HEK293 (cell line): ENCODE data around the gene CLNK.

ENCODE experiments used
- CTCF ChIA-PET: fragments of 350-600 bp; formaldehyde crosslinking; extraction: SDS; loops from one replicate; lab custom pipeline; 2021; ENCODE audit warnings: antibody characterized with exemption; lab: Yijun Ruan, JAX
- POLR2A ChIA-PET: fragments of 300-600 bp; formaldehyde crosslinking; extraction: SDS; loops from one replicate; lab custom pipeline; 2020; ENCODE audit warnings: antibody characterized with exemption, inconsistent platforms; lab: Yijun Ruan, JAX
- H3K27ac ChIP-seq: fragments of 200-500 bp; sonication (Bioruptor generic); 2 replicates; pipeline ENCODE4 v1.5.1; 2014; ENCODE audit warnings: low read depth, low read length, control low read depth, inconsistent platforms; ENCODE audit errors: extremely low read depth
- H3K36me3 ChIP-seq, 2 experiments: fragments of 200-500 bp in 1 of 2; sonication (Bioruptor generic) in 1 of 2; 1 replicate in 1 of 2; 2 replicates in 1 of 2; pipeline ENCODE4 v1.5.1; 2014 to 2017; ENCODE audit warnings: inconsistent platforms in 2 of 2, low read length in 2 of 2; ENCODE audit not compliant: control insufficient read depth in 2 of 2, insufficient read depth in 1 of 2
- H3K4me1 ChIP-seq: fragments of 200-500 bp; sonication (Bioruptor generic); 2 replicates; pipeline ENCODE4 v1.5.1; 2014; ENCODE audit warnings: mild to moderate bottlenecking, low read length, inconsistent platforms; ENCODE audit not compliant: control insufficient read depth, insufficient read depth
- H3K4me3 ChIP-seq: 2 replicates; pipeline ENCODE4 v1.5.1; 2011; ENCODE audit warnings: low read depth, mild to moderate bottlenecking, control low read depth, low read length, moderate library complexity
- H3K9me3 ChIP-seq: fragments of 200-500 bp; sonication (Bioruptor generic); 2 replicates; pipeline ENCODE4 v1.5.1; 2014; ENCODE audit warnings: low read depth, low read length, inconsistent platforms; ENCODE audit not compliant: control insufficient read depth, insufficient read depth
- IKZF3 ChIP-seq: fragments of 450-650 bp; IDR thresholded peaks from 2 replicates; pipeline ENCODE4 v1.5.0; 2018; ENCODE audit warnings: missing biosample characterization, mild to moderate bottlenecking, missing genetic modification characterization, moderate library complexity
- KLF1 ChIP-seq: fragments of 450-650 bp; formaldehyde crosslinking; IDR thresholded peaks from 2 replicates; pipeline ENCODE4 v1.5.1; 2016; ENCODE audit warnings: missing biosample characterization, missing genetic modification characterization
- KLF16 ChIP-seq: fragments of 450-650 bp; formaldehyde crosslinking; IDR thresholded peaks from 2 replicates; pipeline ENCODE4 v1.5.1; 2017; ENCODE audit warnings: missing biosample characterization, missing genetic modification characterization
- KLF7 ChIP-seq: fragments of 450-650 bp; formaldehyde crosslinking; IDR thresholded peaks from 2 replicates; pipeline ENCODE4 v1.5.1; 2016; ENCODE audit warnings: missing biosample characterization, missing genetic modification characterization, borderline replicate concordance
- OVOL3 ChIP-seq: fragments of 450-650 bp; formaldehyde crosslinking; IDR thresholded peaks from 2 replicates; pipeline ENCODE4 v1.5.1; 2016; ENCODE audit warnings: missing biosample characterization, missing genetic modification characterization
- RBAK ChIP-seq: fragments of 450-650 bp; formaldehyde crosslinking; IDR thresholded peaks from 2 replicates; pipeline ENCODE4 v1.5.1; 2016; ENCODE audit warnings: missing biosample characterization, missing genetic modification characterization
- SCRT1 ChIP-seq: fragments of 450-650 bp; formaldehyde crosslinking; IDR thresholded peaks from 2 replicates; pipeline ENCODE4 v1.5.1; 2016; ENCODE audit warnings: missing biosample characterization, missing genetic modification characterization, borderline replicate concordance
- SCRT2 ChIP-seq: fragments of 450-650 bp; formaldehyde crosslinking; IDR thresholded peaks from 2 replicates; pipeline ENCODE4 v1.5.1; 2016; ENCODE audit warnings: missing biosample characterization, missing genetic modification characterization
- ZNF140 ChIP-seq: fragments of 450-650 bp; formaldehyde crosslinking; IDR thresholded peaks from 2 replicates; pipeline ENCODE4 v1.5.1; 2016; ENCODE audit warnings: missing biosample characterization, missing genetic modification characterization
- ZNF292 ChIP-seq: fragments of 450-650 bp; formaldehyde crosslinking; IDR thresholded peaks from 2 replicates; pipeline ENCODE4 v1.5.1; 2016; ENCODE audit warnings: low read depth, missing biosample characterization, missing genetic modification characterization, borderline replicate concordance
- ZNF354C ChIP-seq: fragments of 450-650 bp; formaldehyde crosslinking; IDR thresholded peaks from 2 replicates; pipeline ENCODE4 v1.5.1; 2016; ENCODE audit warnings: missing biosample characterization, missing genetic modification characterization, low read depth, borderline replicate concordance
- ZNF394 ChIP-seq: fragments of 450-650 bp; formaldehyde crosslinking; IDR thresholded peaks from 2 replicates; pipeline ENCODE4 v1.5.1; 2016; ENCODE audit warnings: missing biosample characterization, missing genetic modification characterization, mild to moderate bottlenecking, moderate library complexity, borderline replicate concordance
- ZNF426 ChIP-seq: fragments of 450-650 bp; formaldehyde crosslinking; IDR thresholded peaks from 2 replicates; pipeline ENCODE4 v1.5.1; 2017; ENCODE audit warnings: missing biosample characterization, missing genetic modification characterization, mild to moderate bottlenecking, inconsistent platforms, moderate library complexity
- ZNF585B ChIP-seq: fragments of 450-650 bp; formaldehyde crosslinking; IDR thresholded peaks from 2 replicates; pipeline ENCODE4 v1.5.1; 2016; ENCODE audit warnings: missing biosample characterization, missing genetic modification characterization
- ZNF660 ChIP-seq: fragments of 450-650 bp; IDR thresholded peaks from 2 replicates; pipeline ENCODE4 v1.5.1; 2018; ENCODE audit warnings: missing biosample characterization, mild to moderate bottlenecking, missing genetic modification characterization
- ZNF76 ChIP-seq: fragments of 450-650 bp; formaldehyde crosslinking; IDR thresholded peaks from 2 replicates; pipeline ENCODE4; 2016; ENCODE audit warnings: low read depth, missing biosample characterization, missing genetic modification characterization, borderline replicate concordance
- ZNF777 ChIP-seq: fragments of 450-650 bp; formaldehyde crosslinking; IDR thresholded peaks from 2 replicates; pipeline ENCODE4 v1.5.1; 2017; ENCODE audit warnings: missing biosample characterization, missing genetic modification characterization, borderline replicate concordance
- TF ChIP-seq, protein P1 (sequence below): fragments of 450-650 bp; formaldehyde crosslinking; IDR thresholded peaks from 2 replicates; pipeline ENCODE4 v1.5.1; 2016; ENCODE audit warnings: missing biosample characterization, missing genetic modification characterization
- TF ChIP-seq, protein P2 (sequence below): fragments of 450-650 bp; formaldehyde crosslinking; IDR thresholded peaks from 2 replicates; pipeline ENCODE4 v1.5.1; 2016; ENCODE audit warnings: missing biosample characterization, missing genetic modification characterization, borderline replicate concordance
- TF ChIP-seq, protein P3 (sequence below): IDR thresholded peaks from 2 replicates; pipeline ENCODE4 v1.6.1; 2011; ENCODE audit warnings: mild to moderate bottlenecking, low read depth, low read length, borderline replicate concordance
- TF ChIP-seq, protein P4 (sequence below): fragments of 450-650 bp; formaldehyde crosslinking; IDR thresholded peaks from 2 replicates; pipeline ENCODE4 v1.5.1; 2017; ENCODE audit warnings: missing biosample characterization, missing genetic modification characterization
- TF ChIP-seq, protein P5 (sequence below): fragments of 450-650 bp; formaldehyde crosslinking; IDR thresholded peaks from 2 replicates; pipeline ENCODE4; 2016; ENCODE audit warnings: missing biosample characterization, missing genetic modification characterization
- TF ChIP-seq, protein P6 (sequence below): fragments of 450-650 bp; formaldehyde crosslinking; IDR thresholded peaks from 2 replicates; pipeline ENCODE4 v1.5.1; 2017; ENCODE audit warnings: missing biosample characterization, missing genetic modification characterization
- TF ChIP-seq, protein P7 (sequence below): sonication (generic); formaldehyde crosslinking; IDR thresholded peaks from 2 replicates; pipeline ENCODE4 v1.8.1; 2022; ENCODE audit warnings: mild to moderate bottlenecking, moderate library complexity, missing genetic modification reagents

Gene CLNK

DNA sequence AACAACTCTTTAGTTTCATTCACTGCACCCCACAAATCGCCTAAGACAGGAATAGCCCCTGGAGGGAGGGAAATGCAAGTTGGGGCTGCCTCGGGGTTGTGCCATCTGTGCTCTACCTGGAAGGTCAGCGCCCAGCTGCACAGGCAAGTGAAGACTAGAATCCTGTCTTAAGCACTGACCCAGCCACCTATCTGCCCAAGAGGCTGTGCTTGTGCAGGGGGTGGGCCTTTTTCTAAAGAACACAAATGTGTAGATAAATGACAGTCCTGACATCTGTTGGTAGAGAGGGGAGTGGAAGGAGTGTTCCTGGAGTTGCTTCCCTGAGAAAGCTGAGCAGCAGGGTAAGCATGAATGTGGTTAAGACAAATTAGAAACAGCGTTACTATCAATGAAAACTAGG is 243.1 kb downstream of the CLNK start:
- ChIA-PET POLR2A (no interaction called here), CTCF (interaction anchor here (0.7 kb wide), 1 partner anchor 236 kb away, joined by 4 read pairs; no protein-coding TSS in a partner anchor)
- no peaks in the 10 kb centered on the region for H3K4me1 ChIP-seq
- H3K36me3 ChIP-seq, result peaks cover 7 to 33% of the 10 kb centered on the region in 2 experiments; a peak in 2 of 3 replicates
- no peaks in the 10 kb centered on the region for H3K9me3 ChIP-seq
- H3K27ac ChIP-seq, result no peak overlapping the region
- H3K4me3 ChIP-seq, result no peak overlapping the region
- TF ChIP-seq, protein P1, sequence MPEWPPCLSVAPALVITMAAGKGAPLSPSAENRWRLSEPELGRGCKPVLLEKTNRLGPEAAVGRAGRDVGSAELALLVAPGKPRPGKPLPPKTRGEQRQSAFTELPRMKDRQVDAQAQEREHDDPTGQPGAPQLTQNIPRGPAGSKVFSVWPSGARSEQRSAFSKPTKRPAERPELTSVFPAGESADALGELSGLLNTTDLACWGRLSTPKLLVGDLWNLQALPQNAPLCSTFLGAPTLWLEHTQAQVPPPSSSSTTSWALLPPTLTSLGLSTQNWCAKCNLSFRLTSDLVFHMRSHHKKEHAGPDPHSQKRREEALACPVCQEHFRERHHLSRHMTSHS (tag by site-specific recombination), result no peak
- TF ChIP-seq, protein P2, sequence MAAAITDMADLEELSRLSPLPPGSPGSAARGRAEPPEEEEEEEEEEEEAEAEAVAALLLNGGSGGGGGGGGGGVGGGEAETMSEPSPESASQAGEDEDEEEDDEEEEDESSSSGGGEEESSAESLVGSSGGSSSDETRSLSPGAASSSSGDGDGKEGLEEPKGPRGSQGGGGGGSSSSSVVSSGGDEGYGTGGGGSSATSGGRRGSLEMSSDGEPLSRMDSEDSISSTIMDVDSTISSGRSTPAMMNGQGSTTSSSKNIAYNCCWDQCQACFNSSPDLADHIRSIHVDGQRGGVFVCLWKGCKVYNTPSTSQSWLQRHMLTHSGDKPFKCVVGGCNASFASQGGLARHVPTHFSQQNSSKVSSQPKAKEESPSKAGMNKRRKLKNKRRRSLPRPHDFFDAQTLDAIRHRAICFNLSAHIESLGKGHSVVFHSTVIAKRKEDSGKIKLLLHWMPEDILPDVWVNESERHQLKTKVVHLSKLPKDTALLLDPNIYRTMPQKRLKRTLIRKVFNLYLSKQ, result no peak
- TF ChIP-seq IKZF3, result no peak
- TF ChIP-seq, protein P3, sequence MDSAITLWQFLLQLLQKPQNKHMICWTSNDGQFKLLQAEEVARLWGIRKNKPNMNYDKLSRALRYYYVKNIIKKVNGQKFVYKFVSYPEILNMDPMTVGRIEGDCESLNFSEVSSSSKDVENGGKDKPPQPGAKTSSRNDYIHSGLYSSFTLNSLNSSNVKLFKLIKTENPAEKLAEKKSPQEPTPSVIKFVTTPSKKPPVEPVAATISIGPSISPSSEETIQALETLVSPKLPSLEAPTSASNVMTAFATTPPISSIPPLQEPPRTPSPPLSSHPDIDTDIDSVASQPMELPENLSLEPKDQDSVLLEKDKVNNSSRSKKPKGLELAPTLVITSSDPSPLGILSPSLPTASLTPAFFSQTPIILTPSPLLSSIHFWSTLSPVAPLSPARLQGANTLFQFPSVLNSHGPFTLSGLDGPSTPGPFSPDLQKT, result no peak
- TF ChIP-seq ZNF585B, result no peak
- no peak for TF ChIP-seq RBAK (tag by site-specific recombination)
- TF ChIP-seq, all 188 proteins: peak for 0

DNA sequence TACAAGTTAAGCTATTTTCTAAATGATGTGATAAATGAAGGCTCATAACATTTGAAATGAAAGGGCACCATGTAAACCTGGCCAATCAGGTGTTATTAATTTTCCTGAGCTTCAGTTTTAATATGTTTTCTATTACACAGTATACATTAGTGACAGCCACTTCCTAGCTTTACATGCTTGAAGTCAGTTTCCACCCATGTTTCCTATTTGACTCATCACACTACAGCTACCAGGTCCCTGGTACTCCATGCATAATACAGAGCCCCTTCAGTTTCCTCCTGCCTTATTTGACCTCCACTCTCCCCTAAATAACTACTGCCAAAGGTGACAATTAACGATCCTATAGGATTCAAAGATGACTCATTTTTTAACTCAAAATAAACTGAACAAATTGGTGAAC is 245.6 kb downstream of the CLNK start:
- Histone ChIP-seq H3K27ac (no peak overlapping the region), H3K4me1 (no peaks in the 10 kb centered on the region), H3K36me3 (peaks cover 0 to 7% of the 10 kb centered on the region in 2 experiments; a peak in 1 of 3 replicates), H3K4me3 (no peak overlapping the region), H3K9me3 (no peaks in the 10 kb centered on the region)
- POLR2A ChIA-PET, result no interaction called here
- no peak for TF ChIP-seq KLF7 (tag by site-specific recombination)
- no peak for TF ChIP-seq SCRT1
- TF ChIP-seq, protein P4, sequence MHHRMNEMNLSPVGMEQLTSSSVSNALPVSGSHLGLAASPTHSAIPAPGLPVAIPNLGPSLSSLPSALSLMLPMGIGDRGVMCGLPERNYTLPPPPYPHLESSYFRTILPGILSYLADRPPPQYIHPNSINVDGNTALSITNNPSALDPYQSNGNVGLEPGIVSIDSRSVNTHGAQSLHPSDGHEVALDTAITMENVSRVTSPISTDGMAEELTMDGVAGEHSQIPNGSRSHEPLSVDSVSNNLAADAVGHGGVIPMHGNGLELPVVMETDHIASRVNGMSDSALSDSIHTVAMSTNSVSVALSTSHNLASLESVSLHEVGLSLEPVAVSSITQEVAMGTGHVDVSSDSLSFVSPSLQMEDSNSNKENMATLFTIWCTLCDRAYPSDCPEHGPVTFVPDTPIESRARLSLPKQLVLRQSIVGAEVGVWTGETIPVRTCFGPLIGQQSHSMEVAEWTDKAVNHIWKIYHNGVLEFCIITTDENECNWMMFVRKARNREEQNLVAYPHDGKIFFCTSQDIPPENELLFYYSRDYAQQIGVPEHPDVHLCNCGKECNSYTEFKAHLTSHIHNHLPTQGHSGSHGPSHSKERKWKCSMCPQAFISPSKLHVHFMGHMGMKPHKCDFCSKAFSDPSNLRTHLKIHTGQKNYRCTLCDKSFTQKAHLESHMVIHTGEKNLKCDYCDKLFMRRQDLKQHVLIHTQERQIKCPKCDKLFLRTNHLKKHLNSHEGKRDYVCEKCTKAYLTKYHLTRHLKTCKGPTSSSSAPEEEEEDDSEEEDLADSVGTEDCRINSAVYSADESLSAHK (tag by site-specific recombination), result no peak
- TF ChIP-seq, protein P5, sequence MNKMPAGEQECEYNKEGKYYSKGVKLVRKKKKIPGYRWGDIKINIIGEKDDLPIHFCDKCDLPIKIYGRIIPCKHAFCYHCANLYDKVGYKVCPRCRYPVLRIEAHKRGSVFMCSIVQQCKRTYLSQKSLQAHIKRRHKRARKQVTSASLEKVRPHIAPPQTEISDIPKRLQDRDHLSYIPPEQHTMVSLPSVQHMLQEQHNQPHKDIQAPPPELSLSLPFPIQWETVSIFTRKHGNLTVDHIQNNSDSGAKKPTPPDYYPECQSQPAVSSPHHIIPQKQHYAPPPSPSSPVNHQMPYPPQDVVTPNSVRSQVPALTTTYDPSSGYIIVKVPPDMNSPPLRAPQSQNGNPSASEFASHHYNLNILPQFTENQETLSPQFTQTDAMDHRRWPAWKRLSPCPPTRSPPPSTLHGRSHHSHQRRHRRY (tag by site-specific recombination), result no peak
- TF ChIP-seq ZNF394 (tag by site-specific recombination), result no peak
- TF ChIP-seq, protein P6, sequence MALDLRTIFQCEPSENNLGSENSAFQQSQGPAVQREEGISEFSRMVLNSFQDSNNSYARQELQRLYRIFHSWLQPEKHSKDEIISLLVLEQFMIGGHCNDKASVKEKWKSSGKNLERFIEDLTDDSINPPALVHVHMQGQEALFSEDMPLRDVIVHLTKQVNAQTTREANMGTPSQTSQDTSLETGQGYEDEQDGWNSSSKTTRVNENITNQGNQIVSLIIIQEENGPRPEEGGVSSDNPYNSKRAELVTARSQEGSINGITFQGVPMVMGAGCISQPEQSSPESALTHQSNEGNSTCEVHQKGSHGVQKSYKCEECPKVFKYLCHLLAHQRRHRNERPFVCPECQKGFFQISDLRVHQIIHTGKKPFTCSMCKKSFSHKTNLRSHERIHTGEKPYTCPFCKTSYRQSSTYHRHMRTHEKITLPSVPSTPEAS (tag by site-specific recombination), result no peak
- no peak for TF ChIP-seq ZNF426 (tag by site-specific recombination)
- TF ChIP-seq, protein P7, sequence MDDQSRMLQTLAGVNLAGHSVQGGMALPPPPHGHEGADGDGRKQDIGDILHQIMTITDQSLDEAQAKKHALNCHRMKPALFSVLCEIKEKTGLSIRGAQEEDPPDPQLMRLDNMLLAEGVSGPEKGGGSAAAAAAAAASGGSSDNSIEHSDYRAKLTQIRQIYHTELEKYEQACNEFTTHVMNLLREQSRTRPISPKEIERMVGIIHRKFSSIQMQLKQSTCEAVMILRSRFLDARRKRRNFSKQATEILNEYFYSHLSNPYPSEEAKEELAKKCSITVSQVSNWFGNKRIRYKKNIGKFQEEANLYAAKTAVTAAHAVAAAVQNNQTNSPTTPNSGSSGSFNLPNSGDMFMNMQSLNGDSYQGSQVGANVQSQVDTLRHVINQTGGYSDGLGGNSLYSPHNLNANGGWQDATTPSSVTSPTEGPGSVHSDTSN (CRISPR knock-in tag), result no peak
- no peak for TF ChIP-seq ZNF354C
- TF ChIP-seq ZNF660, result no peak
- no peak for TF ChIP-seq RBAK (tag by site-specific recombination)
- TF ChIP-seq ZNF76, result no peak
- no peak for TF ChIP-seq KLF16 (tag by site-specific recombination)
- no peak for TF ChIP-seq KLF1 (tag by site-specific recombination)
- no peak for TF ChIP-seq OVOL3 (tag by site-specific recombination)
- TF ChIP-seq ZNF140 (tag by site-specific recombination), result no peak
- no peak for TF ChIP-seq ZNF777 (tag by site-specific recombination)
- TF ChIP-seq SCRT2 (tag by site-specific recombination), result no peak
- TF ChIP-seq ZNF292 (tag by site-specific recombination), result no peak
- CTCF ChIA-PET, result no interaction called here
